Vagina (tissue), 2 donors: ENCODE data around the gene UQCR11. TPM values are rescaled to one million over a fixed set of nuclear protein-coding genes. Genes with fewer than 3 reads are reported as not detected.

Experiments used
- DNase-seq, 2 donors: peaks; one replicate each; pipeline ENCODE4 v3.0.0-alpha.2; 2017; ENCODE audit errors: extremely low spot score in 2 of 2
- H3K27ac ChIP-seq: fragments of 200-600 bp; sonication (generic); one replicate; pipeline ENCODE4 v1.5.1; 2019
- H3K27me3 ChIP-seq: fragments of 200-600 bp; sonication (generic); one replicate; pipeline ENCODE4 v1.5.1; 2019
- H3K36me3 ChIP-seq, 2 donors: fragments of 200-600 bp; sonication (generic); one replicate each; pipeline ENCODE4 v1.5.1; 2017 to 2019
- H3K4me1 ChIP-seq: fragments of 200-600 bp; sonication (generic); one replicate; pipeline ENCODE4 v1.5.1; 2019
- H3K4me3 ChIP-seq, 2 donors: fragments of 200-600 bp; sonication (generic); 1 replicate in 1 of 2; 2 replicates in 1 of 2; pipeline ENCODE4 v1.5.1; 2016 to 2019
- H3K9me3 ChIP-seq: fragments of 200-600 bp; sonication (generic); one replicate; pipeline ENCODE4 v1.5.1; 2019
- POLR2A ChIP-seq, 2 donors: fragments of 450-650 bp; IDR thresholded peaks; one replicate each; pipeline ENCODE4 v1.6.1; 2017; ENCODE audit warnings: antibody characterized with exemption in 2 of 2, mild to moderate bottlenecking in 2 of 2, moderate library complexity in 2 of 2
- POLR2AphosphoS5 ChIP-seq, 2 donors: sonication (generic); formaldehyde crosslinking; IDR thresholded peaks; one replicate each; pipeline ENCODE4 v1.9.0; 2017; ENCODE audit warnings: antibody characterized with exemption in 2 of 2, mild to moderate bottlenecking in 2 of 2, low read depth in 1 of 2; ENCODE audit not compliant: insufficient read depth in 1 of 2
- intact Hi-C: fragments of 100-400 bp; cut with DNase I; formaldehyde crosslinking; loops from one replicate; pipeline ENCODE4 v1.15.1; 2023
- total RNA-seq: library from RNA; depleted of rRNA; stranded (reverse); fragments of >200 nt; gene quantifications from one replicate; pipeline ENCODE4 v1.2.3, GENCODE V29; 2016
- TF ChIP-seq, protein P1 (sequence below), 3 experiments: fragments of 450-650 bp in 2 of 3; fragments of 200-600 bp in 1 of 3; sonication (generic) in 1 of 3; IDR thresholded peaks; one replicate each; pipeline ENCODE4 v1.5.1; 2017 to 2019; ENCODE audit warnings: antibody characterized with exemption in 3 of 3, mild to moderate bottlenecking in 2 of 3, moderate library complexity in 2 of 3

Gene UQCR11
- total RNA-seq, 1 donor from 2014 or later = 79.8 TPM

DNA sequence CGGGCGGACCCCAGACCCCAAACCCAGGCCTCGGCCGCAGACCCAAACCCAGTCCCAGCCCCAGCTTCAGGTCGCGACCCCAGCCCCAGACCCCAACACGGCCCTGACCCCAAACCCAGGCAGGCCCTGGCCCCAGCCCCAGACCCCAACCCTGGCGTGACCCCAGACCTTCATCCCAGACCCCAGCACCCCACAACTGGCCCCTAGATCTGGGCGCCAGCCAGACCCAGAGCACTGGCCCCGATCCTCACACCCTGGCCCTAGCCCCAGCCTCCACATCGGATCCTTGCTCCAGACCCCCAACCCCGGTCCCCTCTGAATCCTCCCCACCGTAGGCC, 20.1 kb downstream of the UQCR11 start:
- H3K9me3 ChIP-seq = no peaks in the 10 kb centered on the region
- H3K27me3 ChIP-seq = no peaks in the 10 kb centered on the region
- no peak overlapping the region for H3K27ac ChIP-seq
- no peak overlapping the region for H3K4me3 ChIP-seq
- peaks cover 0 to 40% of the 10 kb centered on the region in 2 donors for H3K36me3 ChIP-seq
- DNase-seq = no peak
- TF ChIP-seq POLR2A (IDR thresholded peaks at IDR 0.05) (no peak), POLR2AphosphoS5 (IDR thresholded peaks at IDR 0.05; ENCODE audit: insufficient read depth in 1 of 2, low read depth in 1 of 2) (no peak)
- TF ChIP-seq, protein P1, sequence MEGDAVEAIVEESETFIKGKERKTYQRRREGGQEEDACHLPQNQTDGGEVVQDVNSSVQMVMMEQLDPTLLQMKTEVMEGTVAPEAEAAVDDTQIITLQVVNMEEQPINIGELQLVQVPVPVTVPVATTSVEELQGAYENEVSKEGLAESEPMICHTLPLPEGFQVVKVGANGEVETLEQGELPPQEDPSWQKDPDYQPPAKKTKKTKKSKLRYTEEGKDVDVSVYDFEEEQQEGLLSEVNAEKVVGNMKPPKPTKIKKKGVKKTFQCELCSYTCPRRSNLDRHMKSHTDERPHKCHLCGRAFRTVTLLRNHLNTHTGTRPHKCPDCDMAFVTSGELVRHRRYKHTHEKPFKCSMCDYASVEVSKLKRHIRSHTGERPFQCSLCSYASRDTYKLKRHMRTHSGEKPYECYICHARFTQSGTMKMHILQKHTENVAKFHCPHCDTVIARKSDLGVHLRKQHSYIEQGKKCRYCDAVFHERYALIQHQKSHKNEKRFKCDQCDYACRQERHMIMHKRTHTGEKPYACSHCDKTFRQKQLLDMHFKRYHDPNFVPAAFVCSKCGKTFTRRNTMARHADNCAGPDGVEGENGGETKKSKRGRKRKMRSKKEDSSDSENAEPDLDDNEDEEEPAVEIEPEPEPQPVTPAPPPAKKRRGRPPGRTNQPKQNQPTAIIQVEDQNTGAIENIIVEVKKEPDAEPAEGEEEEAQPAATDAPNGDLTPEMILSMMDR (IDR thresholded peaks at IDR 0.05) = no peak
- intact Hi-C loops = no loop called here
- H3K4me1 ChIP-seq = peaks cover 14% of the 10 kb centered on the region

DNA sequence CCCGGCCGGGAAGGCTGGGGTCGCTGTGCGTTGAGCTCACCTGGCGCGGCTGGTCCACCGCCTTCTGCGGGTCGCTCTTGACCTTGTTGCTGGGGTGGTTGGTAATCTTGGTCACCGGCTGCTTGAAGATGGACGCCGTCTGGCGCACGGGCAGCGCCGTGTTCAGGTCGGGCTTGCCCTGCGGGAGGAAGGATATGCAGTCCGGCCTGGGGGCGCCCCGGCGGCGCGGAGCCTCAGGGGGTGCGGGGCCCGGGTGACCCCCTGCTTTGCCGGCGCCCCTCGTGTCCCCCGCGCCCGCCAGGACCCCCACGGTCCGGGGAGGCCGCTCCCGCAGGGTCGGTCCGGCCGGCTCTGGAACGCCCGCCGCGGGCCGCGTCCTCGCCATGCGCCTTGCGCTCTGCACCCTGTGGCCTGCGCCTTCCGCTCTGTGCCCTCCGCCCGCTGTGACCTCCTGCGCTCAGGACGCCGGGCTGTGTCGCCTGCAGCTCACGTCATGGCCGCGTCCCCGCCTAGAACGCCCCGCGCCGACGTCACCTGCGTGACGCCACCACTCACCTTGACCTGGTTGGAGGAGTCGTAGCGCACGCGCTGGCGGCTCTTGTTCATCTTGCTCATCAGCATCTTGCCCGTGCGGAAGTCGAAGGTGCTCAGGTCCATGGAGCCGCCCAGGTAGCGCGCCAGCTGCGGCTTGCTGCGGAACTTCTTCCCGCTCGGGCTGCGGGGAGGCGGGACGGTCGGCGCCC, 20.6 kb downstream of the UQCR11 start:
- TF ChIP-seq, protein P1 (IDR thresholded peaks at IDR 0.05) = no peak
- TF ChIP-seq POLR2AphosphoS5 (IDR thresholded peaks at IDR 0.05; ENCODE audit: insufficient read depth in 1 of 2, low read depth in 1 of 2) (no peak), POLR2A (IDR thresholded peaks at IDR 0.05) (no peak)
- no peaks in the 10 kb centered on the region for H3K9me3 ChIP-seq
- no peak overlapping the region for H3K4me3 ChIP-seq
- peaks cover 0 to 46% of the 10 kb centered on the region in 2 donors for H3K36me3 ChIP-seq
- intact Hi-C loops = no loop called here
- H3K4me1 ChIP-seq = peaks cover 9% of the 10 kb centered on the region
- H3K27ac ChIP-seq = no peak overlapping the region
- H3K27me3 ChIP-seq = no peaks in the 10 kb centered on the region
- DNase-seq = no peak

DNA sequence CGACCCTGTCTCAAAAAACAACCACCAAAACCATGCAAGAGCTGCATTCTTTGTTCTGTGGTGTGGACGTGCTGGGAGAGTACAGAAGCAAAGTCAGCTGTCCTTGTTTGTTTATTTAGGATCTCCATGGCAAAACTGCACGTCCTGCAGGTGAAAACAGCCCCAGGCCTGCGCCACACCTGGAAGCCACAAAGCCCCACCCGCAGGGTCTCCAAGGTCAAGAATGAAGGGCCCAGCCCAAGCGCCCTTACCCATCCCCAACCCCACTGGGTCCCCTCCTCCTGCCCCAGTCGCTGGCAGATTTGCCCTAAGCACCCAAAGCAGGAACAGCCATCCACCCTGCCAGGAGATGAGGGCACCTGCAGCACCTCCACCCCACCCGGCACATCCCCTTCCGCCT, 23.1 kb downstream of the UQCR11 start:
- H3K27ac ChIP-seq = no peak overlapping the region
- H3K4me1 ChIP-seq = no peaks in the 10 kb centered on the region
- no peak for DNase-seq
- H3K36me3 ChIP-seq = peaks cover 0 to 70% of the 10 kb centered on the region in 2 donors
- intact Hi-C loops = no loop called here
- H3K27me3 ChIP-seq = no peaks in the 10 kb centered on the region
- H3K4me3 ChIP-seq = no peak overlapping the region
- TF ChIP-seq, protein P1 (IDR thresholded peaks at IDR 0.05) = no peak
- TF ChIP-seq POLR2A (IDR thresholded peaks at IDR 0.05) = no peak
- no peak for TF ChIP-seq POLR2AphosphoS5 (IDR thresholded peaks at IDR 0.05; ENCODE audit: insufficient read depth in 1 of 2, low read depth in 1 of 2)
- H3K9me3 ChIP-seq = no peaks in the 10 kb centered on the region

DNA sequence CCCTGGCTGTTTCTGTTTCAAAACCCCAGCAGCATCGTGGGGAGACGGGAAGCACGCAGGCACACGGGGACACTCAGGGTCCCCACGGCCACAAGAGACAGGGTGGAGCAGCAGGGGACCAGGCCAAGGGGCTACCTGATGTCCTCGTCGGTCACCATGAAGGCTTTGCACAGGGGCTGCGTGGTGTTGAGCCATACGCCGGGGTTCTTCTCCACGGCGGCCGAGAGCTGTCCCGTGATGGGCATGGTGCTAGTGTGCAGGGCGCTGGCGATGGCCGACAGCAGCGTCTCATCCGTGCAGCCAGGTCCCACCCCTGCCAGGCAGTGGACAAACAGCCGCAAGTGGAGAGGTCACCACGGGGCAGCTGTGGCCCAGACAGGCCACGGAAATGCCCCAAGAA, 24.3 kb downstream of the UQCR11 start:
- DNase-seq = no peak
- intact Hi-C loops = no loop called here
- H3K4me3 ChIP-seq = no peak overlapping the region
- H3K27ac ChIP-seq = no peak overlapping the region
- no peaks in the 10 kb centered on the region for H3K4me1 ChIP-seq
- TF ChIP-seq, protein P1 (IDR thresholded peaks at IDR 0.05) = no peak
- TF ChIP-seq POLR2AphosphoS5 (IDR thresholded peaks at IDR 0.05; ENCODE audit: insufficient read depth in 1 of 2, low read depth in 1 of 2) (no peak), POLR2A (IDR thresholded peaks at IDR 0.05) (no peak)
- H3K9me3 ChIP-seq = no peaks in the 10 kb centered on the region
- no peaks in the 10 kb centered on the region for H3K27me3 ChIP-seq
- H3K36me3 ChIP-seq = peaks cover 0 to 77% of the 10 kb centered on the region in 2 donors

DNA sequence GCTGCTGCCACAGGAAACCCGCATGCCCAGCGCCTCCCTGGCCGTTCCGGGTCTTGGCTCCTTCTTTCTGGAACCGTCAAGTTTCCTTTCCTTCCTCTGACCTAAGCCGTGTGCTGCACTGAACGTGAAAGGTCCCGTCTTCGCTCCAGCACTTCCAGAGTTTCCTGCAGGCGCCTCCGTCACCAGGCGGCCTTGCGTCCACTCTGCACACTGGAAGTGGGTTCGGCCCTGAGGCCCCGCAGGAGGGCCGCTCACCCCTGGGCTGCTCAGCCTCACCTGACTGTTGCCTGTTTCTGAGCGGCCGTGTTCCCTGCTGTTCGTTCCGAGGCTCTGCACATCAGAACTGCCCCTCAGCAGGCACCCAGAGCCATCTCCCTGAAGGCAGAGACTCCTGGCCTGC, 24.9 kb downstream of the UQCR11 start:
- no peaks in the 10 kb centered on the region for H3K27me3 ChIP-seq
- DNase-seq = no peak
- H3K36me3 ChIP-seq = peaks cover 0 to 77% of the 10 kb centered on the region in 2 donors
- no peak overlapping the region for H3K27ac ChIP-seq
- intact Hi-C loops = no loop called here
- H3K4me3 ChIP-seq = no peak overlapping the region
- no peak for TF ChIP-seq POLR2A (IDR thresholded peaks at IDR 0.05)
- TF ChIP-seq, protein P1 (IDR thresholded peaks at IDR 0.05) = no peak
- H3K4me1 ChIP-seq = no peaks in the 10 kb centered on the region
- H3K9me3 ChIP-seq = no peaks in the 10 kb centered on the region
